HPDE6-E6E7 (cell line): Measurements from ENCODE around the gene PURB.
A peak's percentile ranks its signal among the peaks of the same experiment; 100 is the strongest.
"Not testable (repeated sequence)": the region's sequence is repeated elsewhere in the genome, so short reads cannot be mapped to it uniquely, and the experiment has no call there.

ENCODE experiments used
- DNase-seq: peaks from one replicate; pipeline ENCODE4 v3.0.0; 2011; ENCODE audit warnings: missing footprints; ENCODE audit errors: extremely low spot score

The PURB gene

DNA sequence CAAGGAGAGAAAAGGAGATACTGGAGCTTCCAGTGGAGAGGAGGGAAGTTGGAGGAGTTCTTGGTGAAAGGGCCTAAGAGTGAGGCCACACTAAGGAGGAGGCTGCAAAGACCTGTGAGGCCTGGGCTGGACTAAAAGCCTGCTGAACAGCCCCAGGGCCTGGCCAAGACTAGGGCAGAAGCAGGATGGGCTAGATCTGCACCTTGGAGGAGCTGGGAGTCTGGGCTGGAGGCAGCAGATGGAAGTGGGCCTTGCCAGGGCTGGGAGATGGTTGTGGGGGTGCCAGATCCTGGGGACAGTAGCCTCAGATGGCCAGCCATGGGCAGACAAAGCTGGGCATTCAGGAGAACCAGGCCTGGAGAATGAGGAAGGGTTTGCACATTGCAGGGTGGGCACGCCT, 6.5 kb upstream of the PURB start:
- no peak for DNase-seq

- no peak for DNase-seq
These were observed 6.0 kb upstream of the PURB start for GRCh38 chr7:44891372-44891771.

- no peak for DNase-seq
These were observed 3.9 kb upstream of the PURB start for GRCh38 chr7:44889086-44889781.

- no peak for DNase-seq
These were observed 2.0 kb upstream of the PURB start for GRCh38 chr7:44887293-44887692.

GRCh38 chr7:44884621-44885393, 523 bp downstream of the PURB start:
- DNase-seq: no peak

- no peak for DNase-seq
These were observed 1.2 kb downstream of the PURB start for GRCh38 chr7:44883961-44884620.

- no peak for DNase-seq
These were observed 2.4 kb downstream of the PURB start for GRCh38 chr7:44882899-44883298.

DNA sequence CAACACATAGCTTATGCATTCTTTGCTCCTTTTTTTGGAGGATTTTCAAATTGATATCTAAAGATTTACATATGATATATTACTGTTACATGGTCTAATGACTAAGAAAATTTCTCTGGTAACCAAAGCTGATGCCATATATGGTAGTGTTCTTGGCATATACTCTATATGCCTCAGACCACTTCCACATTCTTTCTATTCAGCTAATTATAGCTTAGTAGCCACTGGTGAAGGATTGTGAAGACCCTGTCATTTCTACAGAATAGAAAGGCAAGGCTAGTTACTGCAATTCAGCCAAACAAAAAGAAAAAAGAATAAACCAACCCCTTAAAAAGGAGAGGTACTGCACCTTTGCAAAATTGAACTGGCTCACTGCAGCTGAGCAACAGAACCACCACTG, 3.7 kb downstream of the PURB start:
- DNase-seq: no peak

GRCh38 chr7:44881066-44881600, 4.2 kb downstream of the PURB start:
- DNase-seq: no peak

- no peak for DNase-seq
These were observed 4.9 kb downstream of the PURB start for GRCh38 chr7:44880317-44881018.

- no peak for DNase-seq
These were observed 8.9 kb downstream of the PURB start for GRCh38 chr7:44876393-44876792.

DNA sequence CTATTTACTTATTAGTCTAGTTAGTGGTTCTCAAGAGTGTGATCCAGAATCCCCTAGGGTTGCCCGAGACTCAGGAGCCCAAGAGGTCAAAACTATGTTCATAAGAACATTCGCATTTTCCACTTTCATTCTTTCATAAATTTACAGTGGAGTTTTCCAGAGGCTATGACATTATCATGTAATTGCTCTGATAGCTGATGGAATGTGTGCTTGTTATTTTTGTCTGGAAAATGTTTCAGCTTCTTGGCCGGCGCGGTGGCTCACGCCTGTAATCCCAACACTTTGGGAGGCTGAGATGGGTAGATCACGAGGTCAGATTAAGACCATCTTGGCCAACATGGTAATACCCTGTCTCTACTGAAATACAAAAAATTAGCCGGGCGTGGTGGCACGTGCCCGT, 10.1 kb downstream of the PURB start:
- DNase-seq: no peak

GRCh38 chr7:44872787-44873186, 12.5 kb downstream of the PURB start:
- DNase-seq: no peak

DNA sequence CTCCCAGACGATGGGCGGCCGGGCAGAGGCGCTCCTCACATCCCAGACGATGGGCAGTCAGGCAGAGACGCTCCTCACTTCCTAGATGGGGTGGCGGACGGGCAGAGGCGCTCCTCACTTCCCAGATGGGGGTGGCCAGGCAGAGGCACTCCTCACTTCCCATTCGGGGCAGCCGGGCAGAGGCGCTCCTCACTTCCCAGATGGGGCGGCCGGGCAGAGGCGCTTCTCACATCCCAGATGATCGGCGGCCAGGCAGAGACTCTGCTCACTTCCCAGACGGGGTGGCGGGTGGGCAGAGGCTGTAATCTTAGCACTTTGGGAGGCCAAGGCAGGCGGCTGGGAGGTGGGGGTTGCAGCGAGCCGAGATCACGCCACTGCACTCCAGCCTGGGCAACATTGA, 13.4 kb downstream of the PURB start:
- not testable (repeated sequence) for DNase-seq

- not testable (repeated sequence) for DNase-seq
These were observed 14.6 kb downstream of the PURB start for GRCh38 chr7:44870780-44871179.

- DNase-seq: not testable (repeated sequence)
These were observed 15.0 kb downstream of the PURB start for GRCh38 chr7:44870336-44870735.

DNA sequence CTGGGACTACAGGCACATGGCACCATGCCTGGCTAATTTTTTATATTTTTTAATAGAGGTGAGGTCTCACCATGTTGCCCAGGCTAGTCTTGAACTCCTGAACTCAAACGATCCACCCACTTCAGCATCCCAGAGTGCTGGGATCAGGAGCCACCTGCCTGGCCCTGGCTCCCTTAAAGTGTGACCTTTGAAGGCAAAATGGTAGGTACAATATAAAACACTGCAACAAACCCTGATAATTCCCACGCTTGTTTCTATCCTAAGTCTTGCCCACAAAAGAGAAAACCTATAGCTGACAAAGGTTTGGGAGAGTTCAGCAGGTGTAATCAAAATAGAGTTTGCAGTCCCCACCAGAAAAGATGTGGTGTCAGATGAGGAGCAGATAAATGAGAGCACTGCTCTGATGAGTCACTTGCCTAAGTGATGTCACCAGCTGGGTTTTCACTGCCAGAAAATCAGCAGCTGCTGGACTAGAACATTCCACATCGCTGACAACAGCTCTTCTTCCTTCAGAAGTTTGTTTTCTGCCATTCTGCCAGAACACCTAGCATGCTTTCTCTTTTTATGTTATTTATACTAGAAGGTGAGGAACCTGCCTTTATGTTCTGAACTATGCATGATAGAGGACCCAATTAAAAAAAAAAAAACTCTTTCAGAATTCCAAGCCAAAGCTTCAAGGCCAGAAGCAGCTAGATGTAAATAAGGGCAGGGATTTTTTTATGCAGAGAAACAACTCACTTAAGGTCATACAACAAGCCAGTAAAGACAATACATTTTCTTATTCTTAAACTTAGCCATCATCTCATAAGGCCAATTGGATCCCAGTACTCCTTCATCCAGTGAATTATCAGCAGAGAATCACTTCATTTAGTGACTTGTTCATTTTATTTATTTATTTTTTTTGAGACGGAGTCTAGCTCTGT, 18.0 kb downstream of the PURB start:
- DNase-seq: peak; percentile 66

DNA sequence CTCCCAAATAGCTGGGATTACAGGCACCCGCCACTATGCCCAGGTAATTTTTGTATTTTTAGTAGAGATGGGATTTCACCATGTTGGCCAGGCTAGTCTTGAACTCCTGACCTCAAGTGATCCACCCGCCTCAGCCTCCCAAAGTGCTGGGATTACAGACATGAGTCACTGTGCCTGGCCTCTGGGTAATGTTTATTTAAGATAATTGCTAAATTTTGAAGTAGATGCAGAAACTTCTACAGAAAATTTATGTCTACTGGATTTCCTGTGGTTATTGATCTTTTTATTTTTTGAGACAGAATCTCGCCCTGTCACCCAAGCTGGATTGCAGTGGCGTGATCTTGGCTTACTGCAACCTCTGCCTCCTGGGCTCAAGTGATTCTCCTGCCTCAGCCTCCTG, 23.4 kb downstream of the PURB start:
- DNase-seq: not testable (repeated sequence)

DNA sequence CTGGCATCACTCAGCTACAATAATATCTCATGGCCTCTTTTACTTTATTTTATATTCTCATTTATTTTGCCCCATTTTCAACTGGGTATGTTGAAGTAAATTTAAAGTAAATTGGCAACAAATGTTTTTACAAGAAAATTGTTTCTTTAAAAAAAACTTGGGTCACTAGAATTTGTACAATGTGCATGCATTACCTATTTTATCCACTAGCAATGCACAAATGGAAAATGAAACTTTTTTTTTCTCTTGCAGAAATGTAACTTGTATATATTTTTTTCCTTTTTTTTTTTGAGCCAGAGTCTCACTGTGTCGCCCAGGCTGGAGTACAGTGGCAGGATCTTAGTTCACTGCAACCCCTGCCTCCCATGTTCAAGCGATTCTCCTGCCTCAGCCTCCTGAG, 27.2 kb downstream of the PURB start:
- no peak for DNase-seq

DNA sequence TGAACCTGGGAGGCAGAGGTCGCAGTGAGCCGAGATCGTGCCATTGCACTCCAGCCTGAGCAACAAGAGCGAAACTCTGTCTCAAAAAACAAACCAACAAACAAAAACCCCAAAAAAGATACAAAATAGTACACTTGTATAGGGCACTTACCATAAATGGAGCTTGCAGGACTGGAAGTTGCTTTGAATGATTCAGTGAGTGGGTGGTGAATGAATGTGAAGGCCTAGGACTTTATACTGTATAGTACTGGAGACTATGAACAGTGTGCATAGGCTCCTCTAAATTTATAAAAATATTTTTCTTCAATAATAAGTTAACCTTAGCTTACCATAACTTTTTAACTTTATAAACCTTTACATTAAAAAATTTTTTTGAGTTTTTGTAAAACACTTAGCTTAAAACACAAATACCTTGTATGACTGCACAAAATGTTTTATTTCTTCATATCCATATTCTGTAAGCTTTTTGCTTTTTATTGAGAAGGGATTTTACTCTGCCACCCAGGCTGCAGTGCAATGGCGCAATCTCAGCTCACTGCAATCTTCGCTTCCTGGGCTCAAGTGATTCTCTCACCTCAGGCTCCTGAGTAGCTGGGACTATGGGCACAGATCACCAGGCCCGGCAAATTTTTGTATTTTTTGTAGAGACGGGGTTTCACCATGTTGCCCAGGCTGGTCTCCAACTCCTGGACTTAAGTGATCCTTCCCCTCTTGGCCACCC, 30.5 kb downstream of the PURB start:
- no peak for DNase-seq
